ENCODE results near the gene C9orf43.

C9orf43 gene

GRCh38 chr9:113389451-113389850 is 21.1 kb upstream of the C9orf43 start:
- H3K9ac ChIP-seq (ENCODE audit: low read depth, low read length), result no peak overlapping the region
- H4K20me1 ChIP-seq (ENCODE audit: insufficient read depth, low read length), result no peaks in the 10 kb centered on the region
- H3K4me3 ChIP-seq (ENCODE audit: low read depth in 1 of 2, low read length in 2 of 2), result no peak overlapping the region
- TF ChIP-seq EZH2 (IDR thresholded peaks at IDR 0.05; ENCODE audit: borderline replicate concordance, low read depth, low read length, severe bottlenecking) (no peak), CTCF (IDR thresholded peaks at IDR 0.05; ENCODE audit: borderline replicate concordance, extremely low read depth, low read length, poor library complexity, severe bottlenecking) (no peak)
- H3K36me3 ChIP-seq (ENCODE audit: insufficient read depth, low read length), result peaks cover 54% of the 10 kb centered on the region
- no peaks in the 10 kb centered on the region for H3K79me2 ChIP-seq (ENCODE audit: insufficient read depth, low read length)
- ATAC-seq (ENCODE audit: insufficient read depth, low read depth) (no peak), DNase-seq (no peak)
- no peak overlapping the region for H2AFZ ChIP-seq (ENCODE audit: low read depth, low read length)
- no peaks in the 10 kb centered on the region for H3K4me1 ChIP-seq (ENCODE audit: insufficient read depth, low read length)
- H3K4me2 ChIP-seq (ENCODE audit: insufficient read depth, low read length), result no peak overlapping the region
- no peaks in the 10 kb centered on the region for H3K27me3 ChIP-seq (ENCODE audit: insufficient read depth, low read length, poor library complexity)
- H3K27ac ChIP-seq (ENCODE audit: low read length), result no peak overlapping the region
- H3K9me3 ChIP-seq (ENCODE audit: insufficient read depth, low read length, severe bottlenecking), result no peaks in the 10 kb centered on the region

- TF ChIP-seq EZH2 (IDR thresholded peaks at IDR 0.05; ENCODE audit: borderline replicate concordance, low read depth, low read length, severe bottlenecking) (no peak), CTCF (IDR thresholded peaks at IDR 0.05; ENCODE audit: borderline replicate concordance, extremely low read depth, low read length, poor library complexity, severe bottlenecking) (no peak)
- Histone ChIP-seq H3K27me3 (ENCODE audit: insufficient read depth, low read length, poor library complexity) (no peaks in the 10 kb centered on the region), H3K4me2 (ENCODE audit: insufficient read depth, low read length) (no peak overlapping the region), H4K20me1 (ENCODE audit: insufficient read depth, low read length) (no peaks in the 10 kb centered on the region), H3K9me3 (ENCODE audit: insufficient read depth, low read length, severe bottlenecking) (no peaks in the 10 kb centered on the region), H3K4me1 (ENCODE audit: insufficient read depth, low read length) (no peaks in the 10 kb centered on the region), H3K79me2 (ENCODE audit: insufficient read depth, low read length) (no peaks in the 10 kb centered on the region), H3K27ac (ENCODE audit: low read length) (no peak overlapping the region), H3K4me3 (ENCODE audit: low read depth in 1 of 2, low read length in 2 of 2) (no peak overlapping the region), H3K9ac (ENCODE audit: low read depth, low read length) (no peak overlapping the region), H2AFZ (ENCODE audit: low read depth, low read length) (no peak overlapping the region), H3K36me3 (ENCODE audit: insufficient read depth, low read length) (peaks cover 56% of the 10 kb centered on the region)
- no peak for DNase-seq
- no peak for ATAC-seq (ENCODE audit: insufficient read depth, low read depth)
Observed at GRCh38 chr9:113390192-113390960, 20.2 kb upstream of the C9orf43 start.

GRCh38 chr9:113391917-113392316 is 18.6 kb upstream of the C9orf43 start:
- no peak for DNase-seq
- Histone ChIP-seq H3K27ac (ENCODE audit: low read length) (no peak overlapping the region), H3K79me2 (ENCODE audit: insufficient read depth, low read length) (no peaks in the 10 kb centered on the region), H3K4me2 (ENCODE audit: insufficient read depth, low read length) (no peak overlapping the region), H3K4me3 (ENCODE audit: low read depth in 1 of 2, low read length in 2 of 2) (no peak overlapping the region), H3K9me3 (ENCODE audit: insufficient read depth, low read length, severe bottlenecking) (no peaks in the 10 kb centered on the region), H3K36me3 (ENCODE audit: insufficient read depth, low read length) (peaks cover 58% of the 10 kb centered on the region), H2AFZ (ENCODE audit: low read depth, low read length) (no peak overlapping the region), H3K4me1 (ENCODE audit: insufficient read depth, low read length) (no peaks in the 10 kb centered on the region), H4K20me1 (ENCODE audit: insufficient read depth, low read length) (no peaks in the 10 kb centered on the region), H3K9ac (ENCODE audit: low read depth, low read length) (no peak overlapping the region), H3K27me3 (ENCODE audit: insufficient read depth, low read length, poor library complexity) (no peaks in the 10 kb centered on the region)
- no peak for TF ChIP-seq CTCF (IDR thresholded peaks at IDR 0.05; ENCODE audit: borderline replicate concordance, extremely low read depth, low read length, poor library complexity, severe bottlenecking)
- TF ChIP-seq EZH2 (IDR thresholded peaks at IDR 0.05; ENCODE audit: borderline replicate concordance, low read depth, low read length, severe bottlenecking), result no peak
- ATAC-seq (ENCODE audit: insufficient read depth, low read depth), result no peak

Data from DND-41 (cell line).